ENCODE results near the gene ISM1. TPM values are rescaled to one million over a fixed set of nuclear protein-coding genes. Genes with fewer than 3 reads are reported as not detected.

Gene ISM1
- total RNA-seq (2022; extraction: Qiagen RNA extraction): 0.12 to 0.29 TPM (median 0.16 TPM) in 5 replicates

DNA sequence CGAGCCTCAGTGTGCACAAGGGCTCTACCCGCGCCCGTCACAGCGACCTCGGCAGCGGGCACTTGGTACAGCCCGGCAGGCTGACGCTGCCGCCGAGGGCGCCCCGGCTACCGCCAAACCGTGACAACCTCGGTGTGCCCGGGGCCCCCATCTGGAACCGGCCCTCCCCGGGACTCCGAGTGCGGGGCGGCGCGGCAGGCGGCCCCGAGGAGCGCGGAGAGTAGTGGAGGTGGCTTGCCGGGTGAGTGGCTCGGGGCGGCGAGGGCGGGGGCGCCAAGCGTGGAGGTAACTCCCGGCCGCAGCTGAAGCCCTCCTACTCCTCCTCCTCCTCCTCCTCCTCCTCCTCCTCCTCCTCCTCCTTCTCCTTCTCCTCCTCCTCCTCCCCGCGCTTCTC lies at the start of gene ISM1:
ISM1 (plus strand) TSS at position 371 of the 394 bp plus-strand sequence. CDS start 503 bp downstream, outside the sequence.

Other genes starting within 250 kb of the ISM1 start
- gene SPTLC3, start 212.3 kb upstream of the ISM1 start, total RNA-seq (2022; extraction: Qiagen RNA extraction): 0.01 to 0.08 TPM (median 0.02 TPM) in 5 replicates